Ovary (tissue), 9 donors: ENCODE results near the gene CAPN13. TPM values are rescaled to one million over a fixed set of nuclear protein-coding genes. Genes with fewer than 3 reads are reported as not detected.

ENCODE experiments used
- DNase-seq, 5 donors: peaks; one replicate each; pipeline ENCODE4 v3.0.0-alpha.2; 2019 to 2020
- H3K27ac ChIP-seq, 2 donors: fragments of 200-600 bp; one replicate each; pipeline versions ENCODE4 v1.5.1 to v1.8.0; 2019 to 2022
- H3K27me3 ChIP-seq: fragments of 200-600 bp; one replicate; pipeline ENCODE4 v1.8.0; 2022
- H3K36me3 ChIP-seq: fragments of 200-600 bp; sonication (generic); one replicate; pipeline ENCODE4 v1.5.1; 2019
- H3K4me1 ChIP-seq: one replicate; pipeline ENCODE4 v1.8.1; 2013; ENCODE audit warnings: mild to moderate bottlenecking, moderate library complexity; ENCODE audit not compliant: insufficient read depth
- H3K4me3 ChIP-seq: fragments of 200-600 bp; sonication (generic); one replicate; pipeline ENCODE4 v1.5.1; 2017
- H3K9me3 ChIP-seq, 2 donors: fragments of 200-600 bp in 1 of 2; sonication (generic) in 1 of 2; one replicate each; pipeline versions ENCODE4 v1.5.1 to v1.8.1; 2013 to 2019; ENCODE audit warnings: mild to moderate bottlenecking in 1 of 2, moderate library complexity in 1 of 2
- CTCF ChIP-seq, 3 donors: fragments of 450-650 bp in 2 of 3; fragments of 200-600 bp in 1 of 3; IDR thresholded peaks; one replicate each; pipeline versions ENCODE4 v1.5.1 to v1.8.0; 2016 to 2022; ENCODE audit warnings: antibody characterized with exemption in 3 of 3, mild to moderate bottlenecking in 1 of 3
- EP300 ChIP-seq: sonication (generic); formaldehyde crosslinking; IDR thresholded peaks from one replicate; pipeline ENCODE4 v1.6.1; 2017; ENCODE audit warnings: antibody characterized with exemption
- POLR2A ChIP-seq: fragments of 450-650 bp; IDR thresholded peaks from one replicate; pipeline ENCODE4 v1.6.1; 2017; ENCODE audit warnings: antibody characterized with exemption, mild to moderate bottlenecking, moderate library complexity
- WGBS, 3 donors: extraction: QIAGEN DNeasy Blood & Tissue Kit in 1 of 3; methylation state at CpG; one replicate each; pipeline versions ENCODE4 v1.1.5 to v1.1.7; 2013 to 2017; 5-methylcytosine and 5-hydroxymethylcytosine counted together
- intact Hi-C, 4 donors: fragments of 100-400 bp; cut with DNase I; formaldehyde crosslinking; loops; one replicate each; pipeline versions ENCODE4 v1.11.0 to v1.15.1; 2022 to 2023
- polyA plus RNA-seq, 2 donors: library from polyadenylated mRNA; stranded (reverse); fragments of 200-250 nt in 1 of 2; fragments of 350-450 nt in 1 of 2; fragmentation: Illumina TruSeq in 1 of 2; extraction: RNeasy Lipid Tissue Mini Kit (QIAGEN cat#74804) in 1 of 2; gene quantifications; one replicate each; pipeline ENCODE4 v1.2.3, GENCODE V29; 2013 to 2014
- total RNA-seq, 7 donors: library from RNA; depleted of rRNA in 2 of 7; stranded (reverse); fragments of >200 nt in 2 of 7; fragmentation: NEBNext Ultra II Directional in 3 of 7; extraction: Animal tissue kit (Norgen Biotek cat#: 25700) in 3 of 7; gene quantifications; one replicate each; pipeline versions ENCODE4 v1.1.0 to v1.2.4, GENCODE V29; 2016 to 2023
- donor health status: DM: no; HTN: no; CAD: no; lungs with moderate emphysema.
- donor health status: DM: no; HTN: no; CAD: no.
- donor health status: Bipolar disorder and iron deficiency.
- donor health status: DM: yes; HTN: yes; CAD: no.
- donor health status: DM: no; HTN: no; CAD: no.
- donor health status: DM: yes; HTN: yes; CAD: no.

CAPN13 gene
- total and polyA plus RNA-seq, 9 donors = 0.05 to 2.5 (median 0.30) TPM; not detected in 4

GRCh38 chr2:30826916-30827315 lies 19.7 kb upstream of the CAPN13 start:
- no peaks in the 10 kb centered on the region for H3K9me3 ChIP-seq
- 78 to 84% (median 82%) methylated on average over 3 of the region's 3 CpGs for WGBS, 3 donors
- no peak overlapping the region for H3K4me3 ChIP-seq
- H3K4me1 ChIP-seq = no peaks in the 10 kb centered on the region
- intact Hi-C loops = no loop called here
- no peak overlapping the region for H3K27ac ChIP-seq
- H3K36me3 ChIP-seq = no peaks in the 10 kb centered on the region
- no peak for DNase-seq
- no peak for TF ChIP-seq POLR2A
- no peak for TF ChIP-seq EP300
- no peak for TF ChIP-seq CTCF (IDR thresholded peaks at IDR 0.05)
- H3K27me3 ChIP-seq = no peaks in the 10 kb centered on the region

GRCh38 chr2:30826481-30826880 lies 19.2 kb upstream of the CAPN13 start:
- no peaks in the 10 kb centered on the region for H3K27me3 ChIP-seq
- no peaks in the 10 kb centered on the region for H3K4me1 ChIP-seq
- TF ChIP-seq EP300 (no peak), CTCF (IDR thresholded peaks at IDR 0.05) (no peak), POLR2A (no peak)
- DNase-seq = no peak
- H3K27ac ChIP-seq = no peak overlapping the region
- 58 to 75% (median 68%) methylated on average over 2 of the region's 2 CpGs for WGBS, 3 donors
- H3K4me3 ChIP-seq = no peak overlapping the region
- H3K9me3 ChIP-seq = no peaks in the 10 kb centered on the region
- intact Hi-C loops = no loop called here
- H3K36me3 ChIP-seq = no peaks in the 10 kb centered on the region

GRCh38 chr2:30823452-30823851 lies 16.2 kb upstream of the CAPN13 start:
- intact Hi-C loops = no loop called here
- WGBS, 3 donors = 64 to 77% (median 73%) methylated on average over 9 of the region's 9 CpGs

GRCh38 chr2:30821960-30822359 lies 14.7 kb upstream of the CAPN13 start:
- Histone ChIP-seq H3K9me3 (no peaks in the 10 kb centered on the region), H3K36me3 (no peaks in the 10 kb centered on the region), H3K4me1 (no peaks in the 10 kb centered on the region), H3K27ac (no peak overlapping the region), H3K4me3 (no peak overlapping the region), H3K27me3 (no peaks in the 10 kb centered on the region)
- no peak for DNase-seq
- intact Hi-C loops = no loop called here
- TF ChIP-seq POLR2A (no peak), CTCF (IDR thresholded peaks at IDR 0.05) (no peak), EP300 (no peak)
- 69 to 81% (median 74%) methylated on average over 9 of the region's 9 CpGs for WGBS, 3 donors

More at GRCh38 chr2:30823452-30823851, 16.2 kb upstream of the CAPN13 start:
- Histone ChIP-seq H3K27ac (no peak overlapping the region), H3K27me3 (no peaks in the 10 kb centered on the region), H3K4me1 (no peaks in the 10 kb centered on the region), H3K9me3 (no peaks in the 10 kb centered on the region), H3K4me3 (no peak overlapping the region), H3K36me3 (no peaks in the 10 kb centered on the region)
- TF ChIP-seq POLR2A (no peak), CTCF (IDR thresholded peaks at IDR 0.05) (no peak), EP300 (no peak)
- DNase-seq = no peak
